NCI-H226 (cell line): ENCODE results near the gene ANKRD11.
A peak's percentile ranks its signal among the peaks of the same experiment; 100 is the strongest.
"Not testable (repeated sequence)": the region's sequence is repeated elsewhere in the genome, so short reads cannot be mapped to it uniquely, and the experiment has no call there.

Experiments
- DNase-seq: peaks from one replicate; pipeline ENCODE4 v3.0.0-alpha.2; 2015

Gene ANKRD11

DNA sequence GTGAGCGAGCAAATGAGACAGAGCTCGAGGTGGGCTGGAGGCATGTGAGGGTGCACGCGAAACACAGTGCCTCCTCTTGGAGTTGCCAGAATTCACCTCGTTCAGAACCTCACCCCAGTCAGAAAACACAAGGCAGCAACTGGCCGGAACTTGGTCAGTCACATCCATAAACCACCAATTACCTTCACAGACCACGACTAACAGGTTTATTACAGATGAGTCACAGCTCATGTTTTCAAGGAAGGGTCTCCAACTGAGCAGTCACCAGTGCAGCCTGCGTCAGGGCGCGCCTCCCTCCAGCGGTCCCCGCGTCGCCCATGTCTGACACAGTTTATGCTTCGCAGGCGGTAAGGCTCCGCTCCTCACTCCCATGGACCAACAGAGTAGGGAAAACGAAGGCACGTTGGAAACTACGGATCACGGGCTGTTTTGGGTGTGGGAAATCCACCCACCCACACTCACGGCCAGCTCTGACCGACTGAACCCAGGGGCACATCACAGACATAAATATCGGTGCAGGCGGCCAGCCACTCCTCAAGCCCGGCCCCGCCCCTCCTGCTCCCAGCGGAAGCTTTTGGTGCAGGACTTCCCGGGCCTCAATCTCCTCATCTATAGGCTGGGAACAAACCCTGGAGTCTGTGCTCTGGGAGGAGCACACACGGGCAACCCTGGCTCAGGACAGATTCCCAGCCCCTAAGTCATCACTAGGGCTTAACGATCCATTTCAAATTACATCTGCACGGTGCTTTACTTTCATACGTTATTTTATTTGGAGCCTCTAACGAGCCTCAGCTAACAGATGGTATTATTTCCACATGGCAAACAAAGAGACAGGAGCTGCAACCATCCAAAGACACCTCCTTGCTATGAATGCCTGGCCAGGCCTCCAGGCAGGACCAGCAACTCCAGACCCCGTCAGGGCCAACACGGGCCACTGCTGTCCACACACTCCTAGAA is 146.6 kb downstream of the ANKRD11 start:
- DNase-seq: no peak

DNA sequence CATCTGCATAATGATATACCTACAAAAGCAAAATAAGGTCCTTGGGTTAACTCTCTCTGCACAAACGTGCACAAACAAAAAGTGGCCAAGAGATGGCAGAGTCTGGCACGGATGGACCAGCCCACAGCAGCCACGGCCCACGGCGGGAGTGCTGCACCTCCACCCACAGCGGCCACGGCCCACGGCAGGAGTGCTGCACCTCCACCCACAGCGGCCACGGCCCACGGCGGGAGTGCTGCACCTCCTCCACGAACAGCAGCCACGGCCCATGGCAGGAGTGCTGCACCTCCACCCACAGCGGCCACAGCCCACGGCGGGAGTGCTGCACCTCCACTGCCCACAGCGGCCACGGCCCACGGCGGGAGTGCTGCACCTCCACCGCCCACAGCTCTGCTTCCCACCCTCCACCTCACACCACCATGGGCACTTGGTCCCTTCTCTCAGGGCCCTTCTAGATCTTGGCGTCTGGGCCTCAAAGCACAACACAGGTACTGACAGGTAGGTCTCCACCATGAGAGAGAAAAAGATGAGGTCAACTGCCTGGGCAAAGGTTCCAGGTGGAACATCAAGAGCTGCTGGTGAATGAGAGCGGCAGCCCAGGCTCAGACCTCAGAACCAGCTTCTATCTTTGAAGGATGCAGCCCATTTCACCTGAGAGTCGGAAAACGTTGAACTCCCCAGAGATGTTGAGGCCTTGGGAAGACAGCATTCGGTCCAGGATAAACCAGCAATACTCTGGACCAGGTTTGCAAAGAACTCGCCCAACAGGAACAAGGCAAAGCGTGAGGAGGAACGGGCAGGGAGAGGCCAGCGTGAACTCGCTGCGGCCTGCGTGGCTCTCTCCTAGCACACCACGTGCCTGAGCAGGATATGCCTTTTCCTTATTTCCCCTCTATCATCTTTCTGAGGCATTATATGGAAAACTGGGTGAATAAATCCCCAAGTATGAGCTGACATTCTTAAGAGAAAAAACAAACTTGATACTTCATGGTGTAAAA is 148.4 kb downstream of the ANKRD11 start:
- DNase-seq: no peak

DNA sequence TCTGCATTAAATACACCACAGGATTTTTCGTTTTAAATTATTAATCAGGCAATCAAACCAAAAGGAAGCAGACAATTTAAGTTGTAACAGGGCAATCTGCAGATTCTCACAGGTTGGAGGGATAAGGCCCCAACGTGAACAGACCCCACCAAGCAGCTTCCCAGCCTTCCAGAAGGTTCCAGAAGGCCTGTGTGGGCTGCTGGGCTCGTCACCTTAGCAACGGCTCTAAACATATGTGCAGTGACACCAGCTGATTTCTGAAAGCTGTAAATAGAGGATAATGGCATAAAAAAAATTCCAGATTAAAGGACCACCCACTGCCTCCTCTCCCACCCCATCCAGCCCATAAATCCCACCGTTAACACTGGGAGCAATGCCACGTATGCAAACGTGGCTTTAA is 149.1 kb downstream of the ANKRD11 start:
- no peak for DNase-seq

DNA sequence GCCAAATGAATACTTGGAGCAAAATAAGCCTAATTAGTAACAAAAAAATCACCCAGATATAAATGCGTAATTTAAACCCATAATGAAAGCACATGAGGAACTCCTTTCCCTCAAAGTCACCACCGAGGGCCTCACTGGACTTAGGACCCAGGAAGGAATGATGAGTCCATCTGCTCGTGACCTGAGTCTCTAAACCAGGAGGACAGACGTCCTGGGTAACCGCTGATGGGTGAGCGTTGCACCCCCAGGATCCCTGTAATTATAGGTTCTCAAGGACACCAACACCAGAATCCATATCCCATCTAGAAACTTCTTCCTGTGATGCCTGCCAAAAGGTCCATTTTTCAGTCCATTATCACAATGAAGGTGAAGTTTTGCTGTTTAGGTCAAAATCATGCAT is 151.5 kb downstream of the ANKRD11 start:
- DNase-seq: no peak

DNA sequence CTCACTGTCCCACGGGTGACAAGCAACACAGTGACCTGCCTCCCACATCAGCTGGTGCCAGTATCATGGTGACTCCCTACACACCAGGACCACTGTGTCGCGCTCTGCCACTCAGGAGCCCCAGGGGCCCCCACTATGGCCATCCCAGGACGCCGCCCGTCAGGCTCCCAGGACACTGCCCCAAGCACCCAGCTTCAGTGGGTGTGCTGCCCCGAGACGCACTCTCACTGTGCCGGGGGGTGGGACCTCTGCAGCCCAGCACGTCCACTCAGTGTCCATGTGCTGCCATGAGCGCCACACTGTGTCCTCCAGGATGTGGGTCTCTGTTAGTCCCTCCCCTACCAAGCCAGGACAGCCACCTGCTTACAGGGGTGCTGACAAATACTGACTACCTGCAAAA is 152.4 kb downstream of the ANKRD11 start:
- DNase-seq: no peak

DNA sequence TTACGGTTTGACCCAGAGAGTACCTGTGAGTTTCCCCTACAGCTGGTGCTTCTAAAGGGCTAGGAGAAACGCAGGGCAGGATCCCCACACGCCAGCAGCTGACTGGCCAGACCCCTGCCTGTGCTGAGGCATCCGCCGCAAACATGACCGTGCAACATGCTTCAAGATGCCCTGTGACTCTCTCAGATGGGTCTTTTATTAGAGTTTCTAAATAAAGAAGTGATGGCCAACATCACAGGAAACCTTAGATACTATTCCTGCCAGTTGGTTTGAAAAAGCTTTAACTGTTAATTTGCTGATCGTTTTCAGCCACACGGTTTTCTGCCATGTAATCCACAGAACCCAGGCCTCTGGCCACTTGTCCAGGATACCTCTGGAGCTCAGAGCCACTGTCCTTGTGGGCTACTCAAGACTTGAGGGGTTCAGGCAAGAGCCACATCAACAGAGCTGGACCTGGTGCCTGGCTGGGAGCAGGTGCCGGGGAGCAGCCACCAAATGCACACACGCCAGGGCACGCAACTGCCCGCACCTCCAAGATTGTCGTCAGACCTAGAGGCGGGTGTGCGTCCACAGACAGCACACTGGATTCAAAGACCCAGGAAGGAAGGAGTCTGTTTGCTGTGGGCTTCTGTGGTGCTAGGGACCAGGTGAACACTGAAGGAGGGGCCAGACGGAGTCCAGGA is 154.4 kb downstream of the ANKRD11 start:
- DNase-seq: no peak

DNA sequence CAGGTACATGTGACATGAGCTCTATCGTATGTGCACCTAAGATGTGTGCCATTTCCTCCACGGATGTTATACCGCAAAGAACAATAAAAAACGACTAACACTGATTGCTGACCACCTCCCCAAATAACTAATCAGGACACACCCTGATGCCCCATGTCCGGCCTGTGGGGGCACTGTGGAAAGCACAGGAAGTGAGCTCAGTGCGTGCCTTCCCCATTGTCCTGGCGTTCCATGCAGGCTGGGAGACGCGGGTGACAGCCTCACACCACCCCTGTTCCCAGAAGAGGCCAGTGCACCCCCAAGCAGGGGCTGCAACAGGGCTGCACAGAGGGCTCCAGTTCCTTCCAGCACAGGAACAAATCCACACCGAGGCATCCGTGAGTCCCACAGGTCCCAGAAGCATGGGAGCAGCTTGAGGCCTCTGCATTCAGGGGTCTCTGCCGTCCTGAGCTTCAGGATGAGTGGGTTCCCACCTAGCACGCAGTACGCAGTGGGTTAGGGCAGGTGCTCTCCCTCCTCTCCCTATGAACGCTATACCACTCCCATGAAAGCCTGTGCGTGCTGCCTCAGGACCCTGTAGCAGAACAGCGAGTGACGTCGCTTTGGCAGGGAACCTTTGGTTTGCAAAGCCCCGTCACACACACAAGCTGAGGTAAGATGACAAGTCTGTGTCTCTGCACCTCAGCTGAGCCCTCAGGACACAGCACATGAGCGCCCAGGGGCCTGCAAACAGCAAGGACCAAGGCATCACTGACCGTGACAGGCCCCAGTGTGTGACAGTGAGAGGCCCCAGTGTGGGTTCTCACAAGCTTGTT is 155.2 kb downstream of the ANKRD11 start:
- DNase-seq: no peak

DNA sequence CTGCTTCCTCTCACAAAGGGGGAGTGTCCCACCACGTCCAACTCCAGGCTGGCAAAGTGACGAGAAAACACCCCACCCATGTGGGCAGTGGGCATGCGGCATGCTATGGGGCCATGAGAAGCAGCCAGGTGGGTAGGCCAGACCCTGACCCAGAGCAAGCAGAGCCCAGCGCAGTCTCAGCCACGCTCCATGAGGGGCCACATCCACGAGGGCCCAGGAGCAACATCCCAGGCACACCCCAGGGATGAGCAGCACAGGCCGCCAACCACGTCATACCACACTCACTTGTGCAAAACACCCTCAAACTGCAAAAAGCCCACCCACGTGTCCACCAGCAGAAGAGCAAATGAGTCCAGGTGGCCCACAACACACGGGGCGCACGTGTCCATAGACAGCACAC is 155.9 kb downstream of the ANKRD11 start:
- no peak for DNase-seq

DNA sequence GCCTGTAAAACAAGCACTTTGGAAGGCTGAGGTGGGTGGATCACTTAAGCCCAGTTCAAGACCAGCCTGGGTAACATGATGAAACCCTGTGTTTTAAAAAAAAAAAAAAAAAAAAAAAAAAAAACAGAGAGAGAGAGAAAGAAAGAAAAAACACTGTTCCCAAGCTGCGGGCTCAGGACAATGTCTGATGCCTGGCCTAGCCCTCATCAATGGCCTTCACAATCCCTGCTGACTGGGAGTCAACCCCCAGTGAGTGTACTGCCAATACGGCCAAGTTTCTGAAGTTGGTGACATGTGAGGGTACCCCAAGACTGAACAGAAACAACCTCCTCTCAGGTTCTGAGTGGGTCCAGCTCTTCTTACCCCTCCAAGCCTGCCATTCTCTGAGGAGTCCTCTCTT is 156.3 kb downstream of the ANKRD11 start:
- no peak for DNase-seq

DNA sequence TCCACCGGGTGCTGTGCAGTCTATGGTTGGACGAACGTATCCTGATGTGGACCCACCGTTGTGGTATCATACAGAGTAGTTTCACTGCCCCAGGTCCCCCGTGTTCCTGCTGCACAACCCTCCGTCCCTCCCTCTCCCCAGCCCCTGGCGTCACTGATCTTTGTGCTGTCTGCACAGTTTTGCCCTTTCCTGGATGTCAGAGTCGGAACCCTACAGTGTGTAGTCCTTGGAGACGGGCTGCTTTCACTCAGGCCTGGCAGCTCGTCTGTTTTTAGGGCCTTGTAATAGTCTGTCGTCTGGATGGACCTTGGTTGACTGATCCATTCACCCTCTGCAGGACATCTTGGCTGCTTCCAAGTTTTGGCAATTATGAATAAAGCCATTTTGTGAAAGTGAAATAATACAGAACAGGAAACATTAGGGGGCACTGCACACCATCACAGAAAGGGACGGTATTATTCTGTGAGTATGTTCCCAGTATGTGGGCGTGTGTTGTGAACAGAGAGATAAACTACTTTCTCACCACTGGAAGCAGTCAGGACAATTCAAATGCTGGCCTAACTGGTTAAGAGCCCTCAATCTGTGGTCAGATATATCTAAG is 156.9 kb downstream of the ANKRD11 start:
- DNase-seq: peak; percentile 67

DNA sequence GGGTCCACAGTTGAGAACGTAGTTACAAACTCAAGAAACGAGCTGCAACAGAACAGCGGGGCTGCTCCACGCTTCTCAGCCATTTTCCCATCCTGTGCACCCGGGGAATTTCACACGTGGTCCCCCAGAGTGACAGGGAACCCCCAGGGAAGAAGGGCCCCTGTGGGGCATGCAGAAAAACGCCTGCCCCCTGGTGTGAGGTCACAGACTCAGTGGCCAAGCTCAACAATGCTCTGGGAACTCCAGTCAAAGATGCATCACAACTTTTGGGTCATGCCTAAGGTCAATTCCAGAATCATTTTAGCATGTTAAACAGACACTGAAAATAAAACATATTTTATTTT is 157.5 kb downstream of the ANKRD11 start:
- no peak for DNase-seq

DNA sequence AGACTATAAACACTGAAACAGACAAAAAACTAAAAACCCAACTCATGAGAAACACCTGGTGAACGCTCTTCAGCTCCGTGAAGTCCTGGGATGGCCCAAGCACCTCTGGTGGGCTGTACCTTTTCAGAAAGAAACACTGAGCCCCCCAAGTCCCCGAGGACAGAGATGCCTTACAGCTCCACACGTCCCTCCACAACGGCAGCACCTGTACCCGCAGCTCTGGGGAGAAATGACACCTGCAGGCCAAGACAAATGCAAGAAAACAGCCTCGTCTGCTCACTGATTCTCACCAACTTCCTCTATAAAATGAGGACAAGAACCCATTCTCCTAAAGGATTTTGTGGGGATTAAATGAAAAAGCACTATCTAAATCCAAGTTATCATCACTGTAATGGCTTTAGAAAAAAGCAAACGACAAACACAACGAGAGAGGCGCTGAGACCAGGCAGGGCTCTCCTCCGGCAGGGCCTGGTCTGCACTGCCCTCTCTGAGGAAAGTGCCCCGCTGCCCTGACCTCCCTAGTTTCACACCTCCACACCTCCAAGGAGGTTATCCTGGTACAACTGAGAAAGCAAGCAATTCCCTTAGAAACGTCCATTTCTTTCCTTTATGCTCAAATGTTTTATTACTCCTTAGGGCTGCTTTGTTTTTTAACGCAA is 158.0 kb downstream of the ANKRD11 start:
- no peak for DNase-seq

DNA sequence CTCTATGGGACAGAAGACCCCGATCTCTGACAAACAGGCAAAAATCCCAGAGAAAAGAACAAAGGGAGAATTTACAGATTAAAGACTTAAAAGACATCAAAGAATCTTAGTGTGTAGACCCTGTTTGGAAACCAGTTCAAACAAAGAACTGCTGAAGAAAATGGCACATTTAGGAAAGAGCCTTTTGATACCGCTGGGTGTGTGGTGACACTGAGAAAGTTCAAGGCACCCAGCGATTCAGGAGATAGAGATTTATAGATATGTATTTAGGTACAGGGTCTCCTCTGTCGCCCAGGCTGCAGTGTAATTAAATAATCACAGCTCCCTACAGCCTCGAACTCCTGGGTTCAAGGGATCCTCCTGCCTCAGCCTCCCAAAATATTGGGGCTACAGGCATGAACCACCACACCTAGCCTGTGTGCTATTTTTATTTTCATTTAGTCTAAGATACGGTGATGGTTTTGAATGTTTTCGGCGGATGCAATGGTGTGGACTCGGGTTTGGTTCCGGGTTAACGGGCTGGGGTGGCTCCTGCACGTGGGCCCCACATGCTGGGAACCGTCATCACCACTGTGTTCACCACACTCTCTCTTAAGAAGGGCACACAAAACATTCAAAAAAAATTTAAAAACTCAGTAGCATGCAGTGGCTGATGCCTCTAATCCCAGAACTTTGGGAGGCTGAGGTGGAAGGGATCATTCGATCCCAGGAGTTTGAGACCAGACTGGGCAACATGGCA is 158.8 kb downstream of the ANKRD11 start:
- no peak for DNase-seq

DNA sequence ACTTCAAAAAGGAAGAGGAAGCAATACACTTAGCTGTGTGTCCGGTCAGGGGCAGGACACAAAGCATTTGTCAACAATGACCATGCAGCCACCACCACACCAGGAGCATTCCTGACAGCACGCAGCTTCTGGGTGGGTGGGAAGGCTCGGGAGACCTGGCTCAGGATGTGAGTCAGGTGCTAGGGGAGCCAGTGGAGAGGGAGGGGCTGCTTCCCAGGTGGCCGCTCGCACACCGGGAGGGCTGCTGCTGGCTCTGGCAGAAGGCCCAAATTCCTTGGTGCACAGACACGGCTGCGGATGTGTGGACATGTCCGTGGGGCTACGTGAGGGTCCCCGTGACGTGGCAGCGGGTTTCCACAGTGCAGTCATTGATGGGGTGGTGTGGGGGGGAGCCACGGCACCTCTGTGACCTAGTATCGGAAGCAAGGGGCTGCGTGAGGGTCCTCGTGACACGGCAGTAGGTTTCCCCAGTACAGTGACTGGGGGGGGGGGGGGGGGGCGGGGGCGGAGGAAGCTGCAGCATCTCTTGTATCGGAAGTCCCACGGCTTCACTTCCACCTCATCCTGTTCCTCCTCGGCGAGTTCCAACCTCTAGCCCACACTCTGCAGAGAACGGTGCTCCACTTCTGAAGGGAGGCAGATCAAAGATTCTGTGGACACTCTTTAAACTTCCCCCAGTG is 160.0 kb downstream of the ANKRD11 start:
- peak; percentile 57 for DNase-seq

DNA sequence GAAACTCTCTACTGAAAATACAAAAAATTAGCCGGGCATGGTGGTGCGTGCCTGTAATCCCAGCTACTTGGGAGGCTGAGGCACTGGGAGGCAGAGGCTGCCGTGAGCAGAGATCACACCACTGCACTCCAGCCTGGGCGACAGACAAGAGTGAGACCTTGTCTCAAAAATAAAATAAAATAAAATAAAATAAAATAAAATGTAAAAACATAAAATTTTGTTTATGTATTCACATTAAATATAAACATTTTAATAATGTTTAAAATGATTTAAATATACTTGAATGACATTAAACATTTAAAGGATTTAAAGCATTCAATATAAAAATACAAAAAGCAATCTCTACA is 160.6 kb downstream of the ANKRD11 start:
- DNase-seq: not testable (repeated sequence)

DNA sequence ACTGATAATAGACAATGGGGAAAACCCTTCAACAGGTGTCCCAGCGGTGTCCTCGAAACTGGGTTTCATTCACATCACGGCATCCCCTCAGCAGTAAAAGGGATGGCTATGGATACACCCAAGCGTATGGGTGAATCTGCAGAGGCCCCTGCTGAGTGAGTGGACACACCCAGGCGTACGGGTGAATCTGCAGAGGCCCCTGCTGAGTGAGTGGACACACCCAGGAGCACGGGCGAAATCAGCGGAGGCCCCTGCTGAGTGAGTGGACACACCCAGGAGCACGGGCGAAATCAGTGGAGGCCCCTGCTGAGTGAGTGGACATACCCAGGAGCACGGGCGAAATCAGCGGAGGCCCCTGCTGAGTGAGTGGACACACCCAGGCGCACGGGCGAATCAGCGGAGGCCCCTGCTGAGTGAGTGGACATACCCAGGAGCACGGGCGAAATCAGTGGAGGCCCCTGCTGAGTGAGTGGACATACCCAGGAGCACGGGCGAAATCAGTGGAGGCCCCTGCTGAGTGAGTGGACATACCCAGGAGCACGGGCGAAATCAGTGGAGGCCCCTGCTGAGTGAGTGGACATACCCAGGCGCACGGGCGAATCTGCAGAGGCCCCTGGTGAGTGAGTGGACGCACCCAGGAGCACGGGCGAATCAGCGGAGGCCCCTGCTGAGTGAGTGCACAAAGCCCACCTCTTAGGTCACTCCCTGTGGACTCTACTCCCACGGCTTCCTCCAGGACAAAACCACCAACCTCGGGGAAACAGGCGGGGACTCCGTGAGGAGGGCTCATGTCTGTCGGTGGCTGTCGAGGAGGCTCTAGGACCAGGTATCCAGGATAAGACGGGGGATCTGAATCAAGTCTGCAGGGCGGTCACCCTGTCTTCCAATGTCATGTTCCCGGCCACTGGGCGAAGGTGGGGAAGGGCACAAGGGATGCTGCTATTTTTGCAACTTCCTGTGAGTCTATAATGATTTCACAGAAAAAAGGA is 161.7 kb downstream of the ANKRD11 start:
- DNase-seq: not testable (repeated sequence)

DNA sequence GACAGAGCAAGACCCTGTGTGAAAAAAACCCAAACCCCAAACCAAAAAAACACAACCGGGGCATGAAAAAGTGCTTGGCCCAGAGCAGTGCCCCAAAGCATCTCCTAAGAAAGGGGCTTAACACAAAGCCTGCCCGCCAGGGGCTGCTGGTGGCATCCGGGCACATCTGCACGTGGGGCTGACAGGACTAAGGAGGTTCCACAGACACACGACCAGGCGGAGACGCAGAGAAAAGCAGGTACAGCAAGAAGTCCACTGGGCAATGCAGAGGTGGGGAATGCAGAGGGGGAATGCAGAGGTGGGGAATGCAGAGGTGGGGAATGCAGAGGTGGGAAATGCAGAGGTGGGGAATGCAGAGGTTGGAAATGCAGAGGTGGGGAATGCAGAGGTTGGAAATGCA is 163.6 kb downstream of the ANKRD11 start:
- DNase-seq: no peak

DNA sequence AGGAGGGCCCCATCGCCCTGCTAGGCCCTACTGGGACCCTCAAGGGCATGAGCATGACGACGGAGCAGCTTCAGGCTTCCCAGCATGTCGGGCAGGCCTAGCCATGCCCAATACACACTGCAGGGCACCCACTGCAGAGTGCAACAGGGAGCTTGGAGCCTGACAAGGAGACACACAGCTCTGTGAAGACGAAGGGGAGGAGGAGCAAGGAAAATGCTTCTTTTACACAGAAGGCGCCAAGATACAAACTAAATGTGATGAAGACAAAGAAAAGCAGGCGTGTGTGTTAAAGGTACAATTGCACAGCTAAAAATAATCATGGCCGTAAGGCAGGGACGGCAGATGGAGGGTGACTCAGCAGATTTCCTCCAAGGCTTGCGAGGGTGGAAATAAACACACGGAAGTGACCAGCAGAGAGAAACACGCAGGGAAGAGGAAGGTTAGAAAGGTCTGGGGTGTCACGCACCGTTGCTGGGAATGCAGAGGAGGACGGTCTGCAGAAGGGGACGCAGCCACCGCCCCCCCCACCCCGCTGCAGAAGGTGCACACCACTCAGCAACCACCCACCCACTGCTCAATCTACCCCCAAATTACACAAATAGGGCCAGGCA is 164.4 kb downstream of the ANKRD11 start:
- peak; percentile 39 for DNase-seq
